Esophagus squamous epithelium (tissue), 5 donors: Measurements from ENCODE around the gene BRMS1. TPM values are rescaled to one million over a fixed set of nuclear protein-coding genes. Genes with fewer than 3 reads are reported as not detected.

Experiments used
- DNase-seq: peaks from one replicate; lab custom pipeline; 2025; lab: John Stamatoyannopoulos, UW
- H3K27ac ChIP-seq, 4 donors: fragments of 200-600 bp; sonication (generic); one replicate each; pipeline ENCODE4 v1.5.1; 2016 to 2019; ENCODE audit warnings: mild to moderate bottlenecking in 1 of 4
- H3K27me3 ChIP-seq, 4 donors: fragments of 200-600 bp; sonication (generic); 1 replicate in 3 of 4; 2 replicates in 1 of 4; pipeline versions ENCODE4 v1.5.1 to v1.6.0; 2017 to 2021; ENCODE audit warnings: antibody characterized with exemption in 1 of 4
- H3K36me3 ChIP-seq, 3 donors: fragments of 200-600 bp; sonication (generic); one replicate each; pipeline ENCODE4 v1.5.1; 2016 to 2019
- H3K4me1 ChIP-seq, 3 donors: fragments of 200-600 bp; sonication (generic); one replicate each; pipeline ENCODE4 v1.5.1; 2017 to 2019
- H3K4me3 ChIP-seq, 4 donors: fragments of 200-600 bp; sonication (generic); 1 replicate in 3 of 4; 2 replicates in 1 of 4; pipeline ENCODE4 v1.5.1; 2016 to 2019; ENCODE audit warnings: mild to moderate bottlenecking in 2 of 4, moderate library complexity in 1 of 4
- H3K9me3 ChIP-seq, 3 donors: fragments of 200-600 bp; sonication (generic); one replicate each; pipeline ENCODE4 v1.5.1; 2016 to 2019
- CTCF ChIP-seq, 6 experiments: fragments of 450-650 bp in 4 of 6; fragments of 200-600 bp in 2 of 6; sonication (generic) in 2 of 6; IDR thresholded peaks; one replicate each; pipeline ENCODE4 v1.5.1; 2016 to 2019; ENCODE audit warnings: antibody characterized with exemption in 6 of 6, mild to moderate bottlenecking in 4 of 6, moderate library complexity in 4 of 6
- POLR2A ChIP-seq, 4 donors: fragments of 450-650 bp; IDR thresholded peaks; one replicate each; pipeline ENCODE4 v1.6.1; 2017; ENCODE audit warnings: antibody characterized with exemption in 4 of 4, mild to moderate bottlenecking in 4 of 4, moderate library complexity in 3 of 4
- WGBS, 2 donors: methylation state at CpG; one replicate each; pipeline ENCODE4 v1.1.5; 2018; 5-methylcytosine and 5-hydroxymethylcytosine counted together
- intact Hi-C: fragments of 100-400 bp; cut with DNase I; formaldehyde crosslinking; loops from one replicate; pipeline ENCODE4 v1.15.0; 2022
- total RNA-seq, 4 donors: library from RNA; depleted of rRNA; stranded (reverse); fragments of >200 nt; gene quantifications; one replicate each; pipeline ENCODE4 v1.1.0, GENCODE V29; 2016
- donor health status: DM: yes; HTN: yes; CAD: no.

BRMS1 gene
- total RNA-seq, 4 donors from 2014 or later: 43.8 to 65.5 (median 56.8) TPM

- H3K27me3 ChIP-seq: peaks cover 0 to 14% (median 0%) of the 10 kb centered on the region in 4 donors
- no peak for DNase-seq
- H3K4me3 ChIP-seq: no peak overlapping the region
- TF ChIP-seq CTCF (IDR thresholded peaks at IDR 0.05) (no peak), POLR2A (IDR thresholded peaks at IDR 0.05) (no peak)
- H3K27ac ChIP-seq: no peak overlapping the region
- no peaks in the 10 kb centered on the region for H3K9me3 ChIP-seq
- peaks cover 0 to 9% (median 0%) of the 10 kb centered on the region in 3 donors for H3K36me3 ChIP-seq
- intact Hi-C loops: no loop called here
- H3K4me1 ChIP-seq: peaks cover 4 to 42% (median 9%) of the 10 kb centered on the region in 3 donors
- 86 to 87% methylated on average over 7 to 17 of the region's 25 CpGs for WGBS, 2 donors
Observed at GRCh38 chr11:66369073-66369894, 24.4 kb upstream of the BRMS1 start.

GRCh38 chr11:66368484-66368883 lies 23.6 kb upstream of the BRMS1 start:
- peaks cover 4 to 42% (median 9%) of the 10 kb centered on the region in 3 donors for H3K4me1 ChIP-seq
- no peaks in the 10 kb centered on the region for H3K9me3 ChIP-seq
- 71 to 82% methylated on average over 1 to 4 of the region's 6 CpGs for WGBS, 2 donors
- no peak overlapping the region for H3K27ac ChIP-seq
- H3K27me3 ChIP-seq: peaks cover 0 to 11% (median 0%) of the 10 kb centered on the region in 4 donors
- peaks cover 0 to 9% (median 0%) of the 10 kb centered on the region in 3 donors for H3K36me3 ChIP-seq
- no peak overlapping the region for H3K4me3 ChIP-seq
- DNase-seq: no peak
- intact Hi-C loops: no loop called here
- TF ChIP-seq POLR2A (IDR thresholded peaks at IDR 0.05) (no peak), CTCF (IDR thresholded peaks at IDR 0.05) (no peak)

- no peak for DNase-seq
- Histone ChIP-seq H3K36me3 (peaks cover 0 to 9% (median 0%) of the 10 kb centered on the region in 3 donors), H3K4me1 (peaks cover 4 to 36% (median 9%) of the 10 kb centered on the region in 3 donors), H3K27me3 (peaks cover 0 to 10% (median 0%) of the 10 kb centered on the region in 4 donors), H3K9me3 (no peaks in the 10 kb centered on the region), H3K27ac (no peak overlapping the region), H3K4me3 (no peak overlapping the region)
- WGBS, 2 donors: 88 to 93% methylated on average over 8 of the region's 15 CpGs
- intact Hi-C loops: no loop called here
- TF ChIP-seq CTCF (IDR thresholded peaks at IDR 0.05): no peak
- no peak for TF ChIP-seq POLR2A (IDR thresholded peaks at IDR 0.05)
Observed at GRCh38 chr11:66367561-66368312, 22.8 kb upstream of the BRMS1 start.

GRCh38 chr11:66366844-66367477 lies 22.1 kb upstream of the BRMS1 start:
- DNase-seq: no peak
- TF ChIP-seq CTCF (IDR thresholded peaks at IDR 0.05) (no peak), POLR2A (IDR thresholded peaks at IDR 0.05) (no peak)
- intact Hi-C loops: no loop called here
- H3K27me3 ChIP-seq: peaks cover 0 to 7% (median 0%) of the 10 kb centered on the region in 4 donors
- H3K9me3 ChIP-seq: no peaks in the 10 kb centered on the region
- H3K4me3 ChIP-seq: no peak overlapping the region
- H3K4me1 ChIP-seq: peaks cover 3 to 29% (median 4%) of the 10 kb centered on the region in 3 donors
- peaks cover 0 to 9% (median 0%) of the 10 kb centered on the region in 3 donors for H3K36me3 ChIP-seq
- WGBS, 2 donors: 96 to 97% methylated on average over 7 to 8 of the region's 8 CpGs
- H3K27ac ChIP-seq: no peak overlapping the region
